HCT116 (cell line): ENCODE results near the gene ST3GAL3. TPM values are rescaled to one million over a fixed set of nuclear protein-coding genes. Genes with fewer than 3 reads are reported as not detected.
A peak's percentile ranks its signal among the peaks of the same experiment; 100 is the strongest.

Experiments used
- ATAC-seq: fragments of 200-7000 bp; cut with Tn5 transposase; 2 replicates; pipeline ENCODE4 v1.9.1; 2020; ENCODE audit warnings: mild to moderate bottlenecking, moderate library complexity
- BruUV-seq: library from RNA; stranded (reverse); fragments of 400-500 nt; replicated peaks from 2 replicates; lab custom pipeline; 2021; lab: Mats Ljungman, UMichigan
- CTCF ChIA-PET: fragments of 300-600 bp; sonication (Branson Sonifier 250); formaldehyde crosslinking; loops from one replicate; lab custom pipeline; 2021; ENCODE audit warnings: antibody characterized with exemption; lab: Charles Lee
- POLR2A ChIA-PET: fragments of 300-600, 350-600 bp; sonication (Branson Sonifier 250); formaldehyde crosslinking; loops from one replicate; lab custom pipeline; 2021; ENCODE audit warnings: antibody characterized with exemption; lab: Charles Lee
- RAD21 ChIA-PET, 2 experiments: fragments of 300-600 bp; sonication (Branson Sonifier 250); formaldehyde crosslinking; loops; one replicate each; lab custom pipeline; 2023; ENCODE audit warnings: low total read pairs in 2 of 2; ENCODE audit not compliant: uncharacterized antibody in 2 of 2, unreplicated experiment in 2 of 2, low non-redundant PET in 1 of 2; lab: Charles Lee
- DNase-seq: peaks from one replicate; pipeline ENCODE4 v3.0.0-alpha.2; 2010; ENCODE audit warnings: low read depth, low spot score
- H2AFZ ChIP-seq: fragments of 200-600 bp; shearing (Covaris generic), sonication (generic); 2 replicates; pipeline ENCODE4 v1.6.1; 2017; ENCODE audit warnings: low read depth, mixed run types, mixed read lengths, antibody characterized with exemption, low read length; ENCODE audit not compliant: poor library complexity, severe bottlenecking
- H3K27ac ChIP-seq: 2 replicates; pipeline ENCODE4 v1.5.1; 2012; ENCODE audit warnings: low read depth, low read length
- H3K27me3 ChIP-seq: fragments of 200-600 bp; sonication (generic); 2 replicates; pipeline ENCODE4 v1.6.1; 2016; ENCODE audit warnings: mixed run types, low read length, mixed read lengths; ENCODE audit not compliant: insufficient read depth
- H3K36me3 ChIP-seq, 2 experiments: fragments of 200-500 bp in 1 of 2; fragments of 200-600 bp in 1 of 2; sonication (Bioruptor generic) in 1 of 2; sonication (generic) in 1 of 2; 2 replicates each; pipeline versions ENCODE4 v1.5.1 to v1.6.1; 2014 to 2016; ENCODE audit warnings: low read length in 2 of 2, inconsistent platforms in 1 of 2, mixed read lengths in 1 of 2, mixed run types in 1 of 2; ENCODE audit not compliant: insufficient read depth in 2 of 2, control insufficient read depth in 1 of 2
- H3K4me1 ChIP-seq, 2 experiments: fragments of 200-600 bp in 1 of 2; sonication (generic) in 1 of 2; 2 replicates each; pipeline versions ENCODE4 v1.5.1 to v1.6.1; 2012 to 2017; ENCODE audit warnings: low read length in 2 of 2, inconsistent platforms in 1 of 2, mild to moderate bottlenecking in 1 of 2, mixed read lengths in 1 of 2, mixed run types in 1 of 2, moderate library complexity in 1 of 2; ENCODE audit not compliant: insufficient read depth in 2 of 2, control insufficient read depth in 1 of 2
- H3K4me2 ChIP-seq: fragments of 200-600 bp; sonication (generic); 2 replicates; pipeline ENCODE4 v1.6.1; 2017; ENCODE audit warnings: mixed run types, low read length, mixed read lengths
- H3K4me3 ChIP-seq, 2 experiments: fragments of 200-600 bp in 1 of 2; sonication (generic) in 1 of 2; replicated peaks in 1 of 2; 2 replicates each; pipeline ENCODE4 v1.5.1; 2011 to 2016; ENCODE audit warnings: low read length in 2 of 2, control low read depth in 1 of 2, low read depth in 1 of 2, mild to moderate bottlenecking in 1 of 2, mixed read lengths in 1 of 2, mixed run types in 1 of 2
- H3K79me2 ChIP-seq: fragments of 200-600 bp; sonication (generic); 2 replicates; pipeline ENCODE4 v1.6.1; 2017; ENCODE audit warnings: mild to moderate bottlenecking, mixed run types, low read length, moderate library complexity, mixed read lengths; ENCODE audit not compliant: insufficient read depth
- H3K9ac ChIP-seq: fragments of 200-600 bp; sonication (generic); 2 replicates; pipeline ENCODE4 v1.6.1; 2016; ENCODE audit warnings: low read length, mixed read lengths
- H3K9me2 ChIP-seq: fragments of 200-600 bp; sonication (generic), shearing (Covaris generic); 2 replicates; pipeline ENCODE4 v1.6.1; 2017; ENCODE audit warnings: mixed run types, mild to moderate bottlenecking, moderate library complexity; ENCODE audit not compliant: insufficient read depth
- H3K9me3 ChIP-seq, 2 experiments: fragments of 200-500 bp in 1 of 2; fragments of 200-600 bp in 1 of 2; sonication (Bioruptor generic) in 1 of 2; sonication (generic) in 1 of 2; 2 replicates each; pipeline ENCODE4 v1.6.1; 2014 to 2017; ENCODE audit warnings: low read length in 2 of 2, mixed read lengths in 2 of 2, inconsistent platforms in 1 of 2, low read depth in 1 of 2, mild to moderate bottlenecking in 1 of 2, mixed run types in 1 of 2, moderate library complexity in 1 of 2; ENCODE audit not compliant: control insufficient read depth in 1 of 2, insufficient read depth in 1 of 2
- H4K20me1 ChIP-seq: fragments of 200-600 bp; sonication (generic), shearing (Covaris generic); 2 replicates; pipeline ENCODE4 v1.6.1; 2017; ENCODE audit warnings: mixed run types, mild to moderate bottlenecking, moderate library complexity; ENCODE audit not compliant: insufficient read depth
- CEBPB ChIP-seq: IDR thresholded peaks from 2 replicates; pipeline ENCODE4 v1.6.1; 2012; ENCODE audit warnings: low read depth
- EGR1 ChIP-seq: IDR thresholded peaks from 2 replicates; pipeline ENCODE4 v1.6.1; 2012; ENCODE audit warnings: low read depth
- ELF1 ChIP-seq: IDR thresholded peaks from 2 replicates; pipeline ENCODE4 v1.6.1; 2012; ENCODE audit warnings: low read depth, borderline replicate concordance
- EZH2phosphoT487 ChIP-seq: fragments of 200-600 bp; IDR thresholded peaks from 2 replicates; pipeline ENCODE4 v1.6.1; 2018; ENCODE audit warnings: antibody characterized with exemption, borderline replicate concordance
- POLR2AphosphoS5 ChIP-seq: IDR thresholded peaks from 2 replicates; pipeline ENCODE4 v1.6.1; 2011; ENCODE audit warnings: mild to moderate bottlenecking, low read depth, low read length, moderate library complexity
- RAD21 ChIP-seq: IDR thresholded peaks from 2 replicates; pipeline ENCODE4 v1.6.1; 2012; ENCODE audit warnings: low read depth, mild to moderate bottlenecking
- SIN3A ChIP-seq: IDR thresholded peaks from 2 replicates; pipeline ENCODE4 v1.6.1; 2012; ENCODE audit warnings: low read depth
- SP1 ChIP-seq: IDR thresholded peaks from 2 replicates; pipeline ENCODE4 v1.6.1; 2012; ENCODE audit warnings: low read depth
- SRF ChIP-seq: IDR thresholded peaks from 2 replicates; pipeline ENCODE4 v1.6.1; 2012; ENCODE audit warnings: low read depth
- TCF7L2 ChIP-seq: IDR thresholded peaks from 2 replicates; pipeline ENCODE4 v1.7.0; 2011; ENCODE audit warnings: borderline replicate concordance, inconsistent platforms; ENCODE audit not compliant: insufficient read depth, insufficient read length; ENCODE audit errors: extremely low read depth
- YY1 ChIP-seq: IDR thresholded peaks from 2 replicates; pipeline ENCODE4 v1.6.1; 2011; ENCODE audit warnings: low read length, low read depth, moderate library complexity, mild to moderate bottlenecking; ENCODE audit not compliant: insufficient replicate concordance; ENCODE audit errors: extremely low read depth
- ZFX ChIP-seq: fragments of 450-650 bp; IDR thresholded peaks from 2 replicates; pipeline ENCODE4 v1.6.1; 2017
- ZNF274 ChIP-seq: fragments of 200-500 bp; sonication (Bioruptor generic); IDR thresholded peaks from 2 replicates; pipeline ENCODE4 v1.6.1; 2014; ENCODE audit warnings: mild to moderate bottlenecking, low read depth, low read length, inconsistent platforms
- intact Hi-C: fragments of 100-400 bp; cut with micrococcal nuclease; formaldehyde crosslinking; loops from 2 replicates; pipeline ENCODE4 v1.10.0; 2022
- total RNA-seq: library from RNA; stranded (reverse); gene quantifications from one replicate; pipeline ENCODE4 v1.2.1, GENCODE V29; 2021; ENCODE audit not compliant: unreplicated experiment
- TF ChIP-seq, protein P1 (sequence below): IDR thresholded peaks from 2 replicates; pipeline ENCODE4 v1.6.1; 2012; ENCODE audit warnings: low read depth
- TF ChIP-seq, protein P2 (sequence below): IDR thresholded peaks from 2 replicates; pipeline ENCODE4 v1.6.1; 2012
- TF ChIP-seq, protein P3 (sequence below), 3 experiments: fragments of 200-600 bp in 1 of 3; sonication (generic) in 1 of 3; IDR thresholded peaks in 2 of 3; conservative IDR thresholded peaks in 1 of 3; 2 replicates each; pipeline ENCODE4 v1.5.1; 2012 to 2017; ENCODE audit warnings: low read depth in 2 of 3, low read length in 2 of 3, antibody characterized with exemption in 1 of 3, borderline replicate concordance in 1 of 3, control low read depth in 1 of 3, mild to moderate bottlenecking in 1 of 3, mixed read lengths in 1 of 3, mixed run types in 1 of 3, moderate library complexity in 1 of 3; ENCODE audit not compliant: insufficient read depth in 1 of 3
- TF ChIP-seq, protein P4 (sequence below): IDR thresholded peaks from 2 replicates; pipeline ENCODE4 v1.6.1; 2012

Gene ST3GAL3
- total RNA-seq, 1 experiment from 2014 or later = 7.2 TPM

DNA sequence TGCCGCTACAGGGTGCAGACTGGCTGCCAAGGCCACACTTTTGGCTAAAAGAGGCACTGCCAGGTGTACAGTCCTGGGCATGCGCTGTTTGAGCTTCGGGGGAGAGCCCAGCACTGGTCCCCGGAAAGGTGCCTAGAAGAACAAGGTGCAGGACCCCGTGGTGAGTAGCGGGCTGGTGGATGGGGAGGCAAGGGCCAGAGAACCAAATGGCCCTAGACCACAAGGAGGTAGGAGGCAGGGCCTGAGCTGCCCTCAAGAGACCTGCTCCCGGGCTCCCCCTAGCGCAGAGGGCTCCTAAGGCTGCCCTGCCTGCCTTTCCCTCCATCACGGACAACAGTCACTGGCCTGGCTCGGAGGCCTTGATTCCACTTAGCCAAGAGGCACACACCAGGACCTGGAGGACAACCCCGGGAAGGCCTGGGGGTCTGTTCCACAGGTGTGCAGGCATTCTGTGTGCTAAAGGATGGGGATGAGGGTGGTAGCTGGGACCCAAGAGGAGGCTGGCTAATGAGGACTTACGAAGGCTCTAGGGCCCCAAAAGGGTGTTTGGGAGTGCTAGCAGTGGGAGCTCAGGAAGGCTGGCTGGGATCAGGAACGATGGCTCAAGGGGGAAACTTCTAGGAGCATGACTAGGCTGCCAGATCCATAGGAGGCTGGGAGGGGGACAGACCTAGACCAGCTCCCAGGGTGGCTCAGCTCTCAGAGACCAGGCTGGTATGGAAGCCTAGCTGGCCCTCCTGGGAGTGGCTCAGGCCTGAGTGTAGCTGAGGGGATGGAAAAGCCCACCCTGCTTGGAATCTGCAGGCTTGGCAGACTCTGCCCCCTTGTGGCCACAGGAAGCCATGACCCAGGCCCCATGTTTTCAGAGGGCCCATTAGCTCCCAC, 227.0 kb downstream of the ST3GAL3 start:
- 0 out of 4 replicates have a peak, but pooled peaks cover 0 to 10% of the 10 kb centered on the region in 2 experiments for H3K36me3 ChIP-seq
- peaks cover 9% of the 10 kb centered on the region; the same call in 1 of the 2 replicates for H3K79me2 ChIP-seq
- H3K27me3 ChIP-seq = no peaks in the 10 kb centered on the region
- no peak overlapping the region for H2AFZ ChIP-seq
- peak overlapping the region; percentile 75 to 77 for H3K4me3 ChIP-seq
- ChIA-PET RAD21 (interaction anchor here (0.6 to 3.6 kb wide), 16 partner anchors 10 to 1021 kb away, joined by 3 to 109 read pairs (median 4); partner anchors contain the start of genes KDM4A (in 1 of the 2) and PTPRF (in 1 of the 2)), CTCF (interaction anchor here (0.8 to 12.2 kb wide), 49 partner anchors 10 to 708 kb away, joined by 3 to 479 read pairs (median 5); partner anchors contain the start of genes ATP6V0B, IPO13, KDM4A and PTPRF), POLR2A (interaction anchor here (0.8 to 2.7 kb wide), 15 partner anchors 9 to 409 kb away, joined by 3 to 45 read pairs (median 3); partner anchors contain the start of genes DPH2, IPO13, KDM4A and ST3GAL3)
- peak overlapping the region; percentile 80 for H3K9ac ChIP-seq
- BruUV-seq = TSS peak; percentile 43
- no peaks in the 10 kb centered on the region for H4K20me1 ChIP-seq
- no peaks in the 10 kb centered on the region for H3K9me2 ChIP-seq
- H3K4me1 ChIP-seq = peaks cover 31 to 63% of the 10 kb centered on the region in 2 experiments
- intact Hi-C loops = loop anchor here (1.0 to 5.0 kb wide), 6 partner anchors 25 to 407 kb away; partner anchors contain the start of gene ST3GAL3
- DNase-seq = peak; percentile 68
- H3K27ac ChIP-seq = peak overlapping the region; percentile 71
- H3K4me2 ChIP-seq = peak overlapping the region; percentile 92
- ATAC-seq = peak; percentile 74
- no peaks in the 10 kb centered on the region for H3K9me3 ChIP-seq
- no peak for TF ChIP-seq SRF
- TF ChIP-seq SP1 = no peak
- no peak for TF ChIP-seq TCF7L2
- no peak for TF ChIP-seq RAD21
- TF ChIP-seq, protein P1, sequence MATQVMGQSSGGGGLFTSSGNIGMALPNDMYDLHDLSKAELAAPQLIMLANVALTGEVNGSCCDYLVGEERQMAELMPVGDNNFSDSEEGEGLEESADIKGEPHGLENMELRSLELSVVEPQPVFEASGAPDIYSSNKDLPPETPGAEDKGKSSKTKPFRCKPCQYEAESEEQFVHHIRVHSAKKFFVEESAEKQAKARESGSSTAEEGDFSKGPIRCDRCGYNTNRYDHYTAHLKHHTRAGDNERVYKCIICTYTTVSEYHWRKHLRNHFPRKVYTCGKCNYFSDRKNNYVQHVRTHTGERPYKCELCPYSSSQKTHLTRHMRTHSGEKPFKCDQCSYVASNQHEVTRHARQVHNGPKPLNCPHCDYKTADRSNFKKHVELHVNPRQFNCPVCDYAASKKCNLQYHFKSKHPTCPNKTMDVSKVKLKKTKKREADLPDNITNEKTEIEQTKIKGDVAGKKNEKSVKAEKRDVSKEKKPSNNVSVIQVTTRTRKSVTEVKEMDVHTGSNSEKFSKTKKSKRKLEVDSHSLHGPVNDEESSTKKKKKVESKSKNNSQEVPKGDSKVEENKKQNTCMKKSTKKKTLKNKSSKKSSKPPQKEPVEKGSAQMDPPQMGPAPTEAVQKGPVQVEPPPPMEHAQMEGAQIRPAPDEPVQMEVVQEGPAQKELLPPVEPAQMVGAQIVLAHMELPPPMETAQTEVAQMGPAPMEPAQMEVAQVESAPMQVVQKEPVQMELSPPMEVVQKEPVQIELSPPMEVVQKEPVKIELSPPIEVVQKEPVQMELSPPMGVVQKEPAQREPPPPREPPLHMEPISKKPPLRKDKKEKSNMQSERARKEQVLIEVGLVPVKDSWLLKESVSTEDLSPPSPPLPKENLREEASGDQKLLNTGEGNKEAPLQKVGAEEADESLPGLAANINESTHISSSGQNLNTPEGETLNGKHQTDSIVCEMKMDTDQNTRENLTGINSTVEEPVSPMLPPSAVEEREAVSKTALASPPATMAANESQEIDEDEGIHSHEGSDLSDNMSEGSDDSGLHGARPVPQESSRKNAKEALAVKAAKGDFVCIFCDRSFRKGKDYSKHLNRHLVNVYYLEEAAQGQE = no peak
- TF ChIP-seq POLR2AphosphoS5 = peak; percentile 20; the same call in 1 of the 2 replicates
- TF ChIP-seq, protein P2, sequence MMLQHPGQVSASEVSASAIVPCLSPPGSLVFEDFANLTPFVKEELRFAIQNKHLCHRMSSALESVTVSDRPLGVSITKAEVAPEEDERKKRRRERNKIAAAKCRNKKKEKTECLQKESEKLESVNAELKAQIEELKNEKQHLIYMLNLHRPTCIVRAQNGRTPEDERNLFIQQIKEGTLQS = no peak
- no peak for TF ChIP-seq SIN3A
- no peak for TF ChIP-seq ZNF274
- peak; percentile 81 for TF ChIP-seq YY1
- no peak for TF ChIP-seq CEBPB
- TF ChIP-seq ZFX = peak; percentile 55; the same call in 1 of the 2 replicates
- TF ChIP-seq ELF1 = no peak
- TF ChIP-seq EGR1 = no peak
- no peak for TF ChIP-seq EZH2phosphoT487
- TF ChIP-seq, protein P3, sequence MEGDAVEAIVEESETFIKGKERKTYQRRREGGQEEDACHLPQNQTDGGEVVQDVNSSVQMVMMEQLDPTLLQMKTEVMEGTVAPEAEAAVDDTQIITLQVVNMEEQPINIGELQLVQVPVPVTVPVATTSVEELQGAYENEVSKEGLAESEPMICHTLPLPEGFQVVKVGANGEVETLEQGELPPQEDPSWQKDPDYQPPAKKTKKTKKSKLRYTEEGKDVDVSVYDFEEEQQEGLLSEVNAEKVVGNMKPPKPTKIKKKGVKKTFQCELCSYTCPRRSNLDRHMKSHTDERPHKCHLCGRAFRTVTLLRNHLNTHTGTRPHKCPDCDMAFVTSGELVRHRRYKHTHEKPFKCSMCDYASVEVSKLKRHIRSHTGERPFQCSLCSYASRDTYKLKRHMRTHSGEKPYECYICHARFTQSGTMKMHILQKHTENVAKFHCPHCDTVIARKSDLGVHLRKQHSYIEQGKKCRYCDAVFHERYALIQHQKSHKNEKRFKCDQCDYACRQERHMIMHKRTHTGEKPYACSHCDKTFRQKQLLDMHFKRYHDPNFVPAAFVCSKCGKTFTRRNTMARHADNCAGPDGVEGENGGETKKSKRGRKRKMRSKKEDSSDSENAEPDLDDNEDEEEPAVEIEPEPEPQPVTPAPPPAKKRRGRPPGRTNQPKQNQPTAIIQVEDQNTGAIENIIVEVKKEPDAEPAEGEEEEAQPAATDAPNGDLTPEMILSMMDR (IDR thresholded peaks at IDR 0.05 in 2 of 3, conservative IDR thresholded peaks at IDR 0.05 in 1 of 3; ENCODE audit: borderline replicate concordance in 1 of 3, insufficient read depth in 1 of 3, low read depth in 2 of 3, low read length in 2 of 3) = peak in 2 of 3 experiments; percentile 91 to 96; a peak in 4 of 6 replicates
- TF ChIP-seq, protein P4, sequence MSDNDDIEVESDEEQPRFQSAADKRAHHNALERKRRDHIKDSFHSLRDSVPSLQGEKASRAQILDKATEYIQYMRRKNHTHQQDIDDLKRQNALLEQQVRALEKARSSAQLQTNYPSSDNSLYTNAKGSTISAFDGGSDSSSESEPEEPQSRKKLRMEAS = no peak
